Measurements from ENCODE around the gene RNF150.

DNA sequence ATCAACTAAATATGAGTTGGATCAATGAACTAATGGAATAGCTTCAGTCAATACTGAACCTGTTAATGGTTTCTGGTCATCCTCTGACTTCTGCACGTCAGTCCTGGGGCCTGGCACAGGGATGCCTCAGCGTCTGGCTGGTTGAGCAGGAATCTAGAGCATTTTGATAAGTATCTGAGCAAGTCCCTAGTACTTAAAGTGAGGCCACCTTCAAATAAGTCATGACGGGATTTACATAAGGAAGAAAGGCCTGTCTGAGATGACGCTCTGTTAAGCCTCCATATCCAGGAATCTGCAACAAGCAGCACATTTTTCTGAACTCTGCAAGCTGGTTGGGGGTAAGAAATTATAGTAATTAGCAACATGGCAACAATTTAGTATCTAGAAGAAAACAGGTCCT lies 293.9 kb downstream of the RNF150 start:
- TF ChIP-seq, protein P1, sequence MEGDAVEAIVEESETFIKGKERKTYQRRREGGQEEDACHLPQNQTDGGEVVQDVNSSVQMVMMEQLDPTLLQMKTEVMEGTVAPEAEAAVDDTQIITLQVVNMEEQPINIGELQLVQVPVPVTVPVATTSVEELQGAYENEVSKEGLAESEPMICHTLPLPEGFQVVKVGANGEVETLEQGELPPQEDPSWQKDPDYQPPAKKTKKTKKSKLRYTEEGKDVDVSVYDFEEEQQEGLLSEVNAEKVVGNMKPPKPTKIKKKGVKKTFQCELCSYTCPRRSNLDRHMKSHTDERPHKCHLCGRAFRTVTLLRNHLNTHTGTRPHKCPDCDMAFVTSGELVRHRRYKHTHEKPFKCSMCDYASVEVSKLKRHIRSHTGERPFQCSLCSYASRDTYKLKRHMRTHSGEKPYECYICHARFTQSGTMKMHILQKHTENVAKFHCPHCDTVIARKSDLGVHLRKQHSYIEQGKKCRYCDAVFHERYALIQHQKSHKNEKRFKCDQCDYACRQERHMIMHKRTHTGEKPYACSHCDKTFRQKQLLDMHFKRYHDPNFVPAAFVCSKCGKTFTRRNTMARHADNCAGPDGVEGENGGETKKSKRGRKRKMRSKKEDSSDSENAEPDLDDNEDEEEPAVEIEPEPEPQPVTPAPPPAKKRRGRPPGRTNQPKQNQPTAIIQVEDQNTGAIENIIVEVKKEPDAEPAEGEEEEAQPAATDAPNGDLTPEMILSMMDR (IDR thresholded peaks at IDR 0.05), result no peak
- TF ChIP-seq POLR2A (IDR thresholded peaks at IDR 0.05), result no peak

Data from uterus (tissue), 2 donors.